Occipital lobe (tissue), 2 donors: Measurements from ENCODE around the gene THPO. TPM values are rescaled to one million over a fixed set of nuclear protein-coding genes. Genes with fewer than 3 reads are reported as not detected.

ENCODE experiments used
- DNase-seq: peaks from one replicate; lab custom pipeline; 2025; lab: John Stamatoyannopoulos, UW
- total RNA-seq: library from RNA; depleted of rRNA; stranded (reverse); fragments of >200 nt; gene quantifications from one replicate; pipeline ENCODE4 v1.2.3, GENCODE V29; 2014

THPO gene
- total RNA-seq, 1 donor from 2014 or later = not detected

GRCh38 chr3:184366619-184367289 lies 11.3 kb downstream of the THPO start:
- no peak for DNase-seq

- DNase-seq = peak; percentile 91
Measured at GRCh38 chr3:184362668-184363546, 15.1 kb downstream of the THPO start.

- peak; percentile 86 for DNase-seq
Measured at GRCh38 chr3:184361932-184362667, 15.9 kb downstream of the THPO start.

DNA sequence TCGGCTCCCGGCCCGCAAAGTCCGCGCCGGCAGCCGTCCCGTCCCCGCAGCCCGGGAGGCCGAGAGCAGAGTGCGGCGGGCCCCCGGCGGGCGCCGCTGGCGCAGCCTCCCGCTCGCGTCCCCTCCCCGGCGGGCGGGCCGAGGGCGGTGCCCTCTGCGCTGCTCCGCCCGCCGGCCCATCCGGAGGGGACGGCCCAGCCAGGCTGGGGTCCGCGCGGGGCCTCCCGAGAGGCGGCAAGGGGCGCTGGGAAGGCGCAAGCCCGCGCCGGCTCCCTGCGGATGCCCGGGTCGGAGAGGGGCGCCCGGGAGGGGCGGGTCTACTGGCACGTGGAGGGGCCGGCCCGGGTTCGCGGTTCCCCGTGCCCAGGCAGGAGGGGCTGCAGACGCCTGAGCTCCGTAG lies 16.5 kb downstream of the THPO start, which contains the start of the genes CLCN2 and POLR2H:
Gene CLCN2, minus strand, starts transcription at position 74 of the 400 bp plus-strand sequence. CDS start 126 bp downstream, outside the sequence.
Gene POLR2H, plus strand, starts transcription at position 179 of the 400 bp plus-strand sequence. CDS start 1,783 bp downstream, outside the sequence.
- DNase-seq = peak; percentile 73

- no peak for DNase-seq
Measured at GRCh38 chr3:184360929-184361531, 17.0 kb downstream of the THPO start.

DNA sequence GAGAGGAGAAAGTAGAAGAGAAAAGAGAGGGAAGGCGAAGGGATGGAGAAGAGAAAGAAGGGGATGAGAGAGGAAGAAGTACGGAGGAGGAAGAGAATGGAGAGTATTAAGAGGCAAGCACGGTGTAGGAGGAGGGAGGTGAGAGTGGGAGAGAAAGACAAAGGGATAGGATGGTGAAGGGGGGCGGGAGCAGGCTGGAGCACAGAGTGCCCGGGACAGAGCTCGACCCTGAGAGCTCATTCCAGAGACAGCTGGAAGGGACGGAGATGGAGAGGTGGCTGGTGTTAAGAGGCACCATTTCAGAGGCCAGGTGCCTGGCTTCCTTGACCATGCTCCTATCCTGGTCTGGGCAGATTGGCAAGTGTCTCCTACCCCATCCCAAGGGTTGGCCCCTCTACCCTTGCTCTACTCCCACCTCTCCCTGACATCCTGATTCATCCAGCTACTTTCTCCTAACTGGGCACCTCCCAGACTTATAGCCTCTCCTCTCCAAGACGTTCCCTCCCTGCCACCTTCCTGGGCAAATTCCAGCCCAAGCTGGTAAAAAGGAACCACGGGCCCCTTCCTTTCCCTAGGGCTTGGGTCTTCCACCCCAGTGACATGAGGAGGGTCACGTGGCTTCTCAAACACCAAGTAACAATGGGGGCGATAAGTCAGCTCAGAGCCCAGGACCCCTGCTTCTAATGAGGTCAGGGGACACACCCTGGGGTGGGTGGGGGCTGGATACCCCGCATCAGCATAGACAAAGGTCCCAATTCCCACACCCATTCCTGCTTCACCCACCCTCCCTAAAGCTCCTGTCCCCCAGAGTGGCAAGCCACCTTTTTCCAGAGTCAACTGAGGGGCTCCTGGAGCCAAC lies 17.7 kb downstream of the THPO start:
- DNase-seq = no peak

- DNase-seq = peak; percentile 57
Measured at GRCh38 chr3:184359610-184360009, 18.4 kb downstream of the THPO start.

GRCh38 chr3:184358921-184359350 lies 19.1 kb downstream of the THPO start:
- no peak for DNase-seq

- DNase-seq = no peak
Measured at GRCh38 chr3:184358124-184358767, 19.8 kb downstream of the THPO start.

- DNase-seq = no peak
Measured at GRCh38 chr3:184357248-184358123, 20.5 kb downstream of the THPO start.

DNA sequence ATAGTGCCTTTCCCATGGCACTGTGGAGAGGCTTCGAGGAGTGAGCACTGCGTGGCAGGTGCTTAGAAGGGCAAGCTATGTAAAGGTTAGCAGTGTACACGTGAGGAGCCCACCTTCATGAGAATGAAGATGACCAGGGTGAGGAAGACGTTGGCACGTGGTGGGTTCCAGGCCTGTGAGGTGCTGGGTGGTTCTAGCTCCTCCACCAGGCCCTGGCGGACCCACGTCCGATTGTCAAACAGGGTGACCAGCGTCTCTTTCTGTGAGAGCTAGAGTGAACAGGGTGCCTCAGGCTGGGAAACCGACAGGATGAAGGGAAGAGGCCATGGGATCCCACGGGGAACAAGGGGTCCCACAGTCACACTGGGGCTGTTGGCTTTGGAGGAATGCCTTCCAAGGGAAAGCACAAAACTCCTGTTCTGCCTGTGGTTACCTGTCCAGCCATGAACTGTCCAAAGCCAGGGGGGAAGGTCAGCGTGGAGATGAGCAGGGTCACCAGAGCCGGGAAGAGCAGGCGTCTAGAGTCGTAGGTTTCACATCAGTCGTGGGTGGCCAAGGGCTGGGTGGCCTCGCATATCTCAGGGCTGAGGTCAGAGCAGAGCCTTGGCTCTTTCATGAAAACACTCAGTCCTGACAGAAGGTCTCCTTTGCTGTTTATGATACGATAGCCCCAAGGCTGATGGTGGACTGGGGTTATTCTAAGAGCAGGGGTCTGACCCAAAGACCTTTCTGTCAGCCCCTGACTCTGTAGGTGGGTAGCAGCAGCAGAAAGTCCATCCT lies 22.6 kb downstream of the THPO start:
- DNase-seq = no peak

DNA sequence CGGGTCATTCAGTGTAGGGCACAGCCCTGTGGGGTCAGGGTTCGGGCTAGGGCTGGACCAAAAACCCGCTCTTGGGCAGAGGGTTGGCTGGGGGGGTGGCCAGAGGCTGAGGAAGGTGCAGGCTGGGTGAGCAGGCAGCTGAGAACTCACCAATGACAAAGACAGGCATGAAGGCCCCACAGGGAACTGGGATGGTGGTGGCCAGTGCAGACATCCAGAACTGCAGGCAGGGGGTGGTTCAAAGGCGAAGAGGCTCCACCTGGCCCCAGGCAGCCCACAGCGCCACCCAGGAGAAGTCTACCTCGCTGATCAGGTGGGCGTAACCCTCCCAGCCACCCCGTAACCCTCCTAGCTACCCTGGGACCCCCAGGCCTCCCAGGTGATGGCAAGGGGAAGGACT lies 23.3 kb downstream of the THPO start:
- no peak for DNase-seq

- no peak for DNase-seq
Measured at GRCh38 chr3:184354121-184354728, 23.8 kb downstream of the THPO start.

DNA sequence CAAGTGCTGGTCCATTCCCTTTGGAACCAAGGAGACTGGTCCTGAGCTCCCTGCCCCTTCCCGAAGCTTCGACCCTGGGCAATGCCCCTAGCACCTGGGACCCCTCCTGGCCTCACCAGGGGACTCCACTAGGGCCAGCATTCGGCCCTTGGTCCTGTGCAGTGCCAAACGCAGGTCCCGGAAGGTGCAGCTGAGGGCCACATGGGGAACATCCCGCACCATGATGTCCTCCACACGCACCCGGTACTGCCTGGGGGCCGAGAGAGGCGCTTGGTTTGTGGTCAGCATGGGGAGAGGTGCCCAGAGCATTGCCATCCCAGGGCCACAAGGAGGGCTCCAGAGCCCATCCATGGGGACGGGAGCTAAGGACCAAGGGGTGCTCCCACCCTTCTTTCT lies 24.5 kb downstream of the THPO start:
- no peak for DNase-seq

DNA sequence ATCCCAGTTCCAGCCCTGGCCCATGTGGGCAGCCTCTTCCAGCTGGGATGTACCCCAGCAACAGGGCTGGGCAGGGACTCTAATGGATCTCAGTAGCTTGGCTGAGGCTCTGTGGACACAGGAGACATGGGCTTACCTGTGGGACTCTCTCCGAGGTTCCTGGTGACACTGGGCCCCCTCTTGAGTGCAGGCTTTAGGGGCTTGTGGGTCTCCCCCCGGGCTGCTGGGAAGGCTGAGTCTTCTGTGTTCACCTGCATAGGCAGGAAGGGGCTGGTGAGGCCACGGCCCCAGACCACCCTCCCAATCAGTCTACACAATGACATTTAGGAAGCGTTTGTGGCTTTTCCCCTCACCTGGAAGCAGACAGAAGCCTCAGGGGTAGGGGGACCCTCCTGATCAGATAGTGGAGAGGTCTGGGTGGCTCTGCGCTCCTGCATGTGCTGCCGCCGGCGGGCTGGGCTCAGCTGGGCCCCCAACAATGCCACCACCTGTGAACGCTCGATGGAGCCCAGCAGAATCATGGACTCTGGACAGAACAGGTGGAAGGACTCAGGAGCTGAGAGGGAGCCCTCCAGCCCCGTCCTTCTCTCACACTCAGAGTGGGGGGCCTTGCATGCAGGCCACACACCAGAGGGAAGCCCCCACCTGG lies 25.0 kb downstream of the THPO start:
- DNase-seq = no peak

- DNase-seq = no peak
Measured at GRCh38 chr3:184352149-184352785, 25.7 kb downstream of the THPO start.
